Vagina (tissue), 2 donors: ENCODE measurements around the gene AQP5. TPM values are rescaled to one million over a fixed set of nuclear protein-coding genes. Genes with fewer than 3 reads are reported as not detected.

Source experiments
- DNase-seq, 2 donors: peaks; one replicate each; pipeline ENCODE4 v3.0.0-alpha.2; 2017; ENCODE audit errors: extremely low spot score in 2 of 2
- H3K27ac ChIP-seq: fragments of 200-600 bp; sonication (generic); one replicate; pipeline ENCODE4 v1.5.1; 2019
- H3K27me3 ChIP-seq: fragments of 200-600 bp; sonication (generic); one replicate; pipeline ENCODE4 v1.5.1; 2019
- H3K36me3 ChIP-seq, 2 donors: fragments of 200-600 bp; sonication (generic); one replicate each; pipeline ENCODE4 v1.5.1; 2017 to 2019
- H3K4me1 ChIP-seq: fragments of 200-600 bp; sonication (generic); one replicate; pipeline ENCODE4 v1.5.1; 2019
- H3K4me3 ChIP-seq, 2 donors: fragments of 200-600 bp; sonication (generic); 1 replicate in 1 of 2; 2 replicates in 1 of 2; pipeline ENCODE4 v1.5.1; 2016 to 2019
- H3K9me3 ChIP-seq: fragments of 200-600 bp; sonication (generic); one replicate; pipeline ENCODE4 v1.5.1; 2019
- POLR2A ChIP-seq, 2 donors: fragments of 450-650 bp; IDR thresholded peaks; one replicate each; pipeline ENCODE4 v1.6.1; 2017; ENCODE audit warnings: antibody characterized with exemption in 2 of 2, mild to moderate bottlenecking in 2 of 2, moderate library complexity in 2 of 2
- POLR2AphosphoS5 ChIP-seq, 2 donors: sonication (generic); formaldehyde crosslinking; IDR thresholded peaks; one replicate each; pipeline ENCODE4 v1.9.0; 2017; ENCODE audit warnings: antibody characterized with exemption in 2 of 2, mild to moderate bottlenecking in 2 of 2, low read depth in 1 of 2; ENCODE audit not compliant: insufficient read depth in 1 of 2
- intact Hi-C: fragments of 100-400 bp; cut with DNase I; formaldehyde crosslinking; loops from one replicate; pipeline ENCODE4 v1.15.1; 2023
- total RNA-seq: library from RNA; depleted of rRNA; stranded (reverse); fragments of >200 nt; gene quantifications from one replicate; pipeline ENCODE4 v1.2.3, GENCODE V29; 2016
- TF ChIP-seq, protein P1 (sequence below), 3 experiments: fragments of 450-650 bp in 2 of 3; fragments of 200-600 bp in 1 of 3; sonication (generic) in 1 of 3; IDR thresholded peaks; one replicate each; pipeline ENCODE4 v1.5.1; 2017 to 2019; ENCODE audit warnings: antibody characterized with exemption in 3 of 3, mild to moderate bottlenecking in 2 of 3, moderate library complexity in 2 of 3

The AQP5 gene
- total RNA-seq, 1 donor from 2014 or later: not detected

DNA sequence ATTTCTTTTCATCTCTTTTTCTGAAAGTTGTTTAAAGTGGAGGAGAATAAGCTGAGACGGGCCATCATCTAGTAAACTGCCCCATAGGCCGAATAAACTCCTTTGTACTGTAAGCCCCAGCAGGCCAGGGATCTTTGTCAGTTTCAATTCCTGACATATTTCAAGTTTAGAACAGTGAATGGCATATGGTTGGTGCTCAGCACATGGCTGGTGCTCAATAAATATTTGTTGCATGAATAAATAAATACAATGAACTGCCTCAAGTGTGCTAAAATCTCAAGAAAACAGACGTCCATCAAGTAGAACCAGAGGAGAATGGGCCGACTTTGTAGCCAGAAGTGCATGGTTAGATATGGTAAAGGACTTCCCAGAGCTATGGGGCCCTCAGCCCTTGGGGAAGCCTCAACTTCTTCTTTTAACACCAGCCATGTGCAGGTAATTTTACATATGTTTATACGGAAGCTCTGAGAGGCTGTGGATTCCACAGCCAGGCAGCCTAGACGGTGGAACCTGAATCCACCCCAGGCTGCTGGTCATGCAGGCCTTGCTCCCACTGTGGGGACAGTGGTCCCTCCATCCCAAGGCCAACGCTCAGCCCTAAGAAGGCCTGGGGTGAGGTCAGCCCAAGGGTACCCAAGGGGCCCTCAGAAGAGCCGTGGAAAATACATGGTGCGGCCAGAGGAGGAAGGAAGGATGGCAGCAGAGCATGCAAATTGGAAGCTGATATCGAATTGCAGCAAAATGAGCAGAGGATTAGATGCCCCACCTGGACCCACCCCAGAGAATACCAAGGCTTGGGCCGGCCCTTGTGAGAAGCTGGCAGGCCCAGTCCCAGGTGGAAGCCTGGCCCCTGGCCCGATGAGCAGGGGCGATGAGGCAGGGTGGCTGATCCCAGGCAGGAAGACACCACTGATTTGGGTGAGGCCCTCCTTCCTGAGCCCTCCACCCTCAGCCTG, 19.8 kb upstream of the AQP5 start:
- TF ChIP-seq POLR2AphosphoS5 (IDR thresholded peaks at IDR 0.05; ENCODE audit: insufficient read depth in 1 of 2, low read depth in 1 of 2) (no peak), POLR2A (IDR thresholded peaks at IDR 0.05) (no peak)
- TF ChIP-seq, protein P1, sequence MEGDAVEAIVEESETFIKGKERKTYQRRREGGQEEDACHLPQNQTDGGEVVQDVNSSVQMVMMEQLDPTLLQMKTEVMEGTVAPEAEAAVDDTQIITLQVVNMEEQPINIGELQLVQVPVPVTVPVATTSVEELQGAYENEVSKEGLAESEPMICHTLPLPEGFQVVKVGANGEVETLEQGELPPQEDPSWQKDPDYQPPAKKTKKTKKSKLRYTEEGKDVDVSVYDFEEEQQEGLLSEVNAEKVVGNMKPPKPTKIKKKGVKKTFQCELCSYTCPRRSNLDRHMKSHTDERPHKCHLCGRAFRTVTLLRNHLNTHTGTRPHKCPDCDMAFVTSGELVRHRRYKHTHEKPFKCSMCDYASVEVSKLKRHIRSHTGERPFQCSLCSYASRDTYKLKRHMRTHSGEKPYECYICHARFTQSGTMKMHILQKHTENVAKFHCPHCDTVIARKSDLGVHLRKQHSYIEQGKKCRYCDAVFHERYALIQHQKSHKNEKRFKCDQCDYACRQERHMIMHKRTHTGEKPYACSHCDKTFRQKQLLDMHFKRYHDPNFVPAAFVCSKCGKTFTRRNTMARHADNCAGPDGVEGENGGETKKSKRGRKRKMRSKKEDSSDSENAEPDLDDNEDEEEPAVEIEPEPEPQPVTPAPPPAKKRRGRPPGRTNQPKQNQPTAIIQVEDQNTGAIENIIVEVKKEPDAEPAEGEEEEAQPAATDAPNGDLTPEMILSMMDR (IDR thresholded peaks at IDR 0.05): no peak
- DNase-seq: no peak
- H3K27ac ChIP-seq: no peak overlapping the region

GRCh38 chr12:49942512-49942893, 19.2 kb upstream of the AQP5 start:
- H3K4me1 ChIP-seq: peaks cover 16% of the 10 kb centered on the region
- H3K27me3 ChIP-seq: no peaks in the 10 kb centered on the region
- DNase-seq: no peak
- intact Hi-C loops: no loop called here
- no peak overlapping the region for H3K4me3 ChIP-seq
- no peaks in the 10 kb centered on the region for H3K36me3 ChIP-seq
- H3K27ac ChIP-seq: no peak overlapping the region
- TF ChIP-seq, protein P1 (IDR thresholded peaks at IDR 0.05): no peak
- TF ChIP-seq POLR2A (IDR thresholded peaks at IDR 0.05) (no peak), POLR2AphosphoS5 (IDR thresholded peaks at IDR 0.05; ENCODE audit: insufficient read depth in 1 of 2, low read depth in 1 of 2) (no peak)
- H3K9me3 ChIP-seq: no peaks in the 10 kb centered on the region

More for the DNA sequence above, 19.8 kb upstream of the AQP5 start:
- intact Hi-C loops: no loop called here
- Histone ChIP-seq H3K4me3 (no peak overlapping the region), H3K4me1 (peaks cover 16% of the 10 kb centered on the region), H3K9me3 (no peaks in the 10 kb centered on the region), H3K36me3 (no peaks in the 10 kb centered on the region), H3K27me3 (no peaks in the 10 kb centered on the region)

DNA sequence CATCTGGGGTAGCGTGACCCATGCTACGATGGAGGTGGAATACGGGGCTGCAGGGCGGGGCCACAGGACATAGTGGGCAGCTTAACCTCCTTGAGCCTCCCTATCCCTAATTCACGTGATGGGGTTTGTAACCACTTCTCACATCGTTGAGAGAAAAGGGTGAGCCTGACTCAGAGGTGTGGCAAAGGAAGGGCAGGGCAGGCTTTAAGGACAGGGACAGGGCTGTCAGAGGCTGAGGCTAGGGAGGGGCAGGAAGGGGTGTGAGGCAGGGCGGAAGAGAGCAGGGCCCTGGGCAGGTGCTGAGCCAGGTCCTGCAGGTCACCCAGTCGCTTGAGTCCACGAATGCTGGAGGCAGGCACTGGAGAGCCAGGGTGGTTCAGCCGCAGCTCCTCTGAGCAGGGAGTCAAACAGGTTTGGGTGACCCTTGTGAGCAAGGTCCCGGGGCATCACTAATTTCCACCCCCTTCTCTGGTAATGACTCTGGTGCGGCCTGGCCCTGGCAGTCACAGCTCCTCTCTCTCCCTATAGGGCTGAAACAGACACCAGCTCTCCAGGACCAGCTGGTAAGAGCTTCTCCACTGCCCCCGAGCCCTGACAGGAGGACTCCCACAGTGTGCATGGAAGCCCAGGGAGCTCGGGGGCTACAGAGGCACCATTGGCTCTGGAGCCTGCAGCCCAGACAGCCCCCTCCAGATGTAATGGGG, 18.6 kb upstream of the AQP5 start:
- H3K27me3 ChIP-seq: no peaks in the 10 kb centered on the region
- intact Hi-C loops: no loop called here
- no peaks in the 10 kb centered on the region for H3K9me3 ChIP-seq
- H3K36me3 ChIP-seq: no peaks in the 10 kb centered on the region
- TF ChIP-seq, protein P1 (IDR thresholded peaks at IDR 0.05): no peak
- TF ChIP-seq POLR2A (IDR thresholded peaks at IDR 0.05) (no peak), POLR2AphosphoS5 (IDR thresholded peaks at IDR 0.05; ENCODE audit: insufficient read depth in 1 of 2, low read depth in 1 of 2) (no peak)
- peaks cover 16% of the 10 kb centered on the region for H3K4me1 ChIP-seq
- no peak for DNase-seq
- H3K27ac ChIP-seq: no peak overlapping the region
- no peak overlapping the region for H3K4me3 ChIP-seq

DNA sequence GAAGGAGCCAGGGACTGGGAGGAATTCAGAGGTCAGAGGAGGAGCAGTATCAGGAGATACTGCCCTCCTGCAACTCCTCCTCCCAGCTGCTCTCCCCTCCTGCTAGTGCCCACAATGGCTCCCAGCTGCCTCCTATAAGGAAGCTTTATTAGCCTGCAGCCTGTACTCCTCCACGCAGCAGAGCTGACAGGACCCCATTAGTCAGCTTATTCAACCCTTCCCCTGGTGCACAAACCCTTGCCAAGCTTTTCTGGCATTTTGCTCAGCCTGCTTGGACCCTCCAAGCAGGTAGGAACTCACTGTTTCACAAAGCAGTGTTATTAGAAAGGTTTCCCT, 18.1 kb upstream of the AQP5 start:
- H3K27ac ChIP-seq: no peak overlapping the region
- TF ChIP-seq, protein P1 (IDR thresholded peaks at IDR 0.05): no peak
- TF ChIP-seq POLR2AphosphoS5 (IDR thresholded peaks at IDR 0.05; ENCODE audit: insufficient read depth in 1 of 2, low read depth in 1 of 2): no peak
- TF ChIP-seq POLR2A (IDR thresholded peaks at IDR 0.05): no peak
- no peaks in the 10 kb centered on the region for H3K36me3 ChIP-seq
- DNase-seq: no peak
- intact Hi-C loops: no loop called here
- H3K4me1 ChIP-seq: peaks cover 16% of the 10 kb centered on the region
- no peak overlapping the region for H3K4me3 ChIP-seq
- H3K27me3 ChIP-seq: no peaks in the 10 kb centered on the region
- no peaks in the 10 kb centered on the region for H3K9me3 ChIP-seq
